Epidermal melanocyte (primary cell): ENCODE measurements around the gene BEGAIN.

ENCODE experiments used
- DNase-seq: peaks from one replicate; pipeline ENCODE4 v3.0.0; 2011; ENCODE audit warnings: low spot score; ENCODE audit not compliant: insufficient read length

Gene BEGAIN

DNA sequence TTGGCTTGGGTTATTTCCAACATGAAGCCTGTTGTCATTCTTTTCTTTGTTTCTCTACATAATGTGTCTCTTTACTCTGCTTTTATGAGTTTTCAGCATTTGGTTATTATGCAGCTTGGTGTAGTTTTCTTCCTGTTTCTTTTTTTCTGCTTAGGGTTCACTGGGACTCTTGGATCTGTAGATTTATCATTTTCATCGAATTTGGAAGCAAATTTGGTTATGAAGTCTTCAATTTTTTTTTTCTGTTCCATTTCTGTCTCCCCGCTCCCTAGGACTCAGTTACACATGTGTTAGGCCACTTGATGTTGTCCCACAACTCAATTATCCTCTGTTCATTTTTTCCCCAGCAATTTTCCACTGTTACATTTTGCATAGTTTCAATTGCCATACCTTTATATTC, 13.8 kb upstream of the BEGAIN start:
- DNase-seq, result no peak

DNA sequence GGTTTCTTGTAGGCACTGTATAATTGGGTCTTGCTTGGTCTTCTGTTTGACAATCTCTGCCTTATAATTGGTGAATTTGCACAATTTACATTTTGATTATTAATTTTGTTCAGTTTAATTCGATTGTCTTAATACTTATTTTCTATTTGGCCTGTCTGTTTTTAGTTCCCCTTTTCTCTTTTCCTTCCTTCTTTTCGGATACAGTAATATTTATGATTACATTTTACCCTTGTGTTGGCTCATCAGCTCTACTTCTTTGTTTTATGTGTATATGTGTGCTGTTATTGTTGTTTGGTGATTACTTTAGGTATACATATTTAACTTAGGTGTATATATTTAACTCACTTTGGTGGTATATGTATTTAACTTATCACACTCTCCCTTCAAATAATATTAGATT, 12.8 kb upstream of the BEGAIN start:
- no peak for DNase-seq

DNA sequence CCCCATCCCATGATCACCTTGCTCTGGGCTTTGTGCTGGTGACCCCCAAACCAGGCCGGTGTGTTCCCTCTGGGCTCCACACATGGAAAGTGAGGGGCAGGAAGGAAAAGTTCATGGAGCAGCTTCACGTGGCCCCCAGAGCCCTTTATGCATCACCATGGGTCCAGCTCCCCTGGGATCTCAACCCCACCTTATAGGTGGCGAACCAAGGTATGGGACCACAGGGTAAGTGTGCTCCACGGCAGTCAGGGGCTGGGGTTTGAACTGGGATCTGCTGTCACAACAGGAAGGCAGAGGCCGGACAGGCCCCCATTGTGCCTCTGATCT, 7.4 kb upstream of the BEGAIN start:
- no peak for DNase-seq

DNA sequence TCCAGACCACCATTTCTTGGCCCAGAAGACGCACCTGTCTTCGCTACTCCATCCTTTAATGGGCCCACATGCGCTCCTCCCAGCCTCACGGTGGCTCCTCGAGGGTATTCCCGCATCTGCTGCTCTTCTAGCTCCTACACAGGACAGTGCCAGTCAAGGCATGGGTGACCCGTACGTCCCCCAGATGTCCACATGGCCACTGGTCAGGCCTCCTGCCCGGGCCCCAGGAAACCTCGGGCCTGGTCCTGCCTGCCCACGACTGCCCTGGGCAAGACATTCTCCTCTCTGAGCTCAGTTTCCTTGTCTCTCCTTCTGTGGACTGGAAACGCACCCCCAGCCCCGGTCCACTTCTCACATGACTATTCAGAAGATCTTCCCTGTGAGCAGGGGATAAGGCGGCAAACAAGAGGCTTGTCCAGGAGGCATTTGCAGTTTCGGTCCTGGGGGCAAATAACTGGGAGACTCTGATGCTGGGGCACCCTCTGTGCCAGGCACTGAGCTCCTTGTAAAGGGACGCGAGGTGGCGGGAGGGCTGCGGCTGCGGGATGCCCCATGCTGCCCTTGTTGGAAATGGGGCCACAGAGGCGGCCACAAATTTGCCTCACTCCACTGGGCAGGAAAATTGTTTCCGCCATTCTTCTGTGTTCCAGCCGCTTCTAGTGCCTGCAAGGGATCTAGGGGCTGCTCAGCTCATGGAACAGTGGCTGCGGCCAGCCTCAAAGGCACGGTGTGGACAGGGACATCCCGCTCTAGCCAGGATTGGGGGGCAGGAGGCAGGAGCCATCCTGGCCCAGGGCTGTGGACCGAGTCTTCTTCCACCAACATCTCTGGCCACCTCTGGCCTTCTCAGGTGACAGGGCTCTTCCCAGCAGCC, 6.8 kb upstream of the BEGAIN start:
- no peak for DNase-seq

DNA sequence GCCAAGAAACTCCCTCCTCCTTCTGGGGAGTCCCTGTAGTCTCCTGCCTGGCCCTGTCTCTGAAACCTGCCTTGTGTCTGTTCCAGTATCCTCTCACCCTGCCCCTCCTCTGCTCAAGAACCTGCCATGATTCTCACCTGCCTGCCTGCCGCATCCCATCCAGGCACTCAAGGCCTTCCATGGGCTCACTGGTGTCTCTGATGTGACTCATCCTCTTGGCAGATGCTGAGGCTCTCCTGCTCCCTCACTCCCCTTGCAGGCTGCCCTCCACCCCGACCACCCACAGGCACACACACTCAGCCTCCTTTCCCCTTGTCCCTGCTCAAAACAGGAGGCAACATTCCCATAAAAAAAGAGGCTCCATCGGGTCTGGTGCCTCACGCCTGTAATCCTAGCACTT, 5.8 kb upstream of the BEGAIN start:
- DNase-seq, result no peak

DNA sequence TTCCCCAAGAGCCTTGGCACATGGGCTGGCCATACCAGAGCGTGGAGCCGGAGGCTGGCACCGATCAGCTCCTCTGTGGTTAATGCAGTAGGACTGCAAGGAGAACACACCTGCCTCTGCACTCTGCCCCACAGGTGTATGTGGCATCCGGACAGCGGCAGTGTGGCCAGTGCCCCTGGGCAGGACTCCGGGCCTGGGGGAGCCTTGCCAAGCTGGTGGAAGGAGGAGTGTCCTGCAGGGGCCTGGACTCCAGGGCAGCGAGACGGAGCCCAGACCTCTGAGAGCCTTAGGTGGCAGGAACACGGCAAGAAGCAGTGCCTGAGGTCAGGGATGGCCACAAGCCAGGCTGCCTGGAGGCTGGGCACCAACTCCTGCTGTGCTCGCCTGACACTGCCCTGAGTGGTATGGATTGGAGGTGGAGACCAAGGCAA, 5.3 kb upstream of the BEGAIN start:
- DNase-seq, result no peak

DNA sequence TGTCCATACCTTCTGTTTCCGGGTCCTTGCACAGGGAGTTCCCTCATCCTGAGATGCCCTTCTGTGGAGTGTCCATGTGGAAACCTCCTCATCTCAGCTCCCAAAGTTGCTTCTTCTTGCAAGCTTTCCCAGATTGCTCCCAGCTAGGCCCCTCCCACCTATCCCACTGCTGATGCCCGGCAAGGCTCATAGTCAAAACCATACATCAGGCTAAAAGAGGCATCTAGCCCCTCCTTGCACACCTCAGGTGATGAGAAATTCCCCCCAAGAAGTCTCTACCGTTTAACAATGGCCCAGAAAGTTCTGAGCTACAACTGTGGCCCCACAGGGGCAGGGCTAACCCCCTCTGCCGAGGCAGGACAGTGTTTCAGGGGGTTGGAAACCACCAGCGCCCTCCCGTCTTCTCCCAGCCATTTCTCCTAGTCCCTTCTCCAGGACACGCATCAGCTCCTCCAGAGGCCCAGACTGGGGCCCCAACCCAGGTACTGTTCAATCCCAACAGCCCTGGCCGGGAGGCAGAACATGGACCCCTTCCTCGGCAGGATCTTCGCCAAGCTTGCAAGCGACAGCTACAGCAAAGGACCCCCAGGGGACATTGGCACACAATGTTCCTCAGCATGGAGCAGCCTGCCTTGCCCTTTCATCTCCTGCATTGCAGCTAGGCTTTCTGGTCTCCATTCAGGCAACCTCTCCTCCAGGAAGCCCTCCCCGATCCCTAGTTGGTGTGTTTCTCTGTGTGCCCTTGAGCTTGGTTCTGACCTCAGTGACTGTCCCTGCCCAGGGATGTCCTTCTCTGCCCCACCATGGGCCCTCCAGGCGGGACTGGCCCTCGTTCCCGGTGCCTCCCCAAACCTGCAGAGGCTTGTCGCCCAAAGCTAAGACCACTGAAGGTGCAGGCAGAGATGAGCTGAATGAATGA, 4.5 kb upstream of the BEGAIN start:
- no peak for DNase-seq

DNA sequence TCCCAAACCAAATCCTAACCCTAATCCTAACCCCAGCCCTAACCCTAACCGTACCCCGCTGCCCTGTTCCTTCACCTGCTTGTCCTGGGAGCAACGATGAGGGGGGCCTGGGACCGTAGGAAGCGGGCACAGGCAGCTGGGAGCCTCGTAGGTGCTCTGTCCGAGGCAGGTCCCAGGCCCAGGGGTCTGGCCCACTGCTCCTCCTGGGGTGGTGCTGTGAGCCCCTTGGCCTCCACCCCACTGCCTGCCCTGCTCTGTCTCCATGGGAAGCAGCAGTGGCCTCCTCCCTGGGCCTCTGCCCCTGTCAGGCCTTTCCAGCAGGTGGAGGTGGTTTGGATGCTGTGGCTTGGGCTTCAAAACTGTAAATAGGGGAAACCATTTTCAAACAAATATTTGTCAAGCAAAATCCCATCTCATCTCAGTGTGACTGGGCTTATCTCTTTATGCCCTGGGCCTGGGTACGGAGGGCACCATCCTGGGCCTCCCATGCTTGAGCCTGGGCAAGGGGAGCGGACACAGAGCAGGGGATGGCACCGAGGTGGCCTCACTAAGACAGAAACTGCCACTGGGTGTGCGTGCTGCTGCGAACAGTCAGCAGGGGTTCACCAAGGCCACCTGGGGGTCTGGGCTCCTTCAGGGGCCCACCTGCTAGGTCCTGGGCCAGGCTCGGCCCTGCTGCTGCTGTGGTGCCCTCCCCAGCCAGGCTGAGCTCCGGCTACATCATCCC, 3.7 kb upstream of the BEGAIN start:
- DNase-seq, result no peak

DNA sequence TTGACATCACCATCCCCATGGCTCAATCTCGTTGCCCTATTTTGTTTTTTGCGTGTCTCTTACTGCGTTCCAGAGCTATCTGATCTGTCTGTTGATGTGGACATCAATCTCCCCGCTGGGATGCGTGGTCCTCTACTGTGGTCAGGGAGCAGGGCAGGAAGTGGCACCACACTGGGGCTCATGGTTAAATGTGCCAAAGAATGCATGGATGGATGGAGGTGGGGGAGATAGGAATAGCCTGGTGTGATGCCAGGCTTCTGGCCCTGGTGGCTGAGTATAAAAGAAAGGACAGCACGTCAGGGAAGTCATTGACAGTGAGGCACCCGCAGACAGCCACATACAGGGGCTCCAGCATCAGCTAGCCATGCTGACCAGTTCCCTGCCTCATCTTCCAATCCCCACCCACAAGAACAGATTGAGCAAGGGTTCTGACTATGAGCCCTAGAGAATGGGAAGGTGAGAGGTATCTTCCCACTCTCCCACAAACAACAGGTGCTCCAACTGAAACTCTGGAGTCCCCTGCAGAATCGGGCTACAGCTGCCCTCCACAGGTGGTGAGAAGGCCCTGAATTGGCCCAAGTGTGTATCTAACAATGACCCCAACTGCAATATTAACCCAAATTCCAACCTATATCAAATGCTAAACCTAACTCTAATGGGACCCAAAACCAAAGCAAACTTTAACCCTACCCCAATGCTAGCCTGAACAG, 2.7 kb upstream of the BEGAIN start:
- DNase-seq, result no peak

DNA sequence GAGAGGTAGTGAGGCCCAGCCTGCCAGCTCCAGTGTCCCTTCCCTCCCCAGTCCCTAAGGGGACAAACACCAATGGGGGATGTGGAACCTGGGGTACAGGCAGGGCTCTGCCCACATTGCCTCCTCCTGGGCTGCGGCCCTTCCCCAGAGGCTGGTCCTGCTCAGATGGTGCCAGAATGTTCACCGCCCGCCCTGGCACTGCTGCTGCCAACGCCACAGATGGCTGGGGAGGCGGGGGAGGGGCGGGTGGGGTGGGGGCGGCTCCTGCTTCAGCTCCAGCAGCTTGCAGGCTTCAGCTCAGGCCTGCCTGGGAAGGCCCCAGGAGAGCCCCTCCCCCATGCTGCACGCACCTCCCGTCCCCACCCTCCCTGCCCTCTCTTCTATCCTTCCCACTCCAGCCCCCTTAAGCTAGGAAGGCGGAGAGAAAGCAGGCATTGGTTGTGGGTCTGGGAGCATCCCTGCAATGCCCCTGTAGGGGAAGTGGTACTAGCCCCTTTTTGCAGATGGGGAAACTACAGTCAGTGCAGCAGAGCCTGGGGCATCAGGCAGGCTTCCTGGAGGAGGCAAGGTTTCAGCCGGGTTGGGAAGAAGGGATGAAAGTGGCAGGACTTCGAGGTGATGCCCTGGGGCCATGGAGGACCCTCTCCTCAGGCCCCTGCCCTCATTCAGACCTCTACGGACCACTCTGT, 2.0 kb upstream of the BEGAIN start:
- no peak for DNase-seq

DNA sequence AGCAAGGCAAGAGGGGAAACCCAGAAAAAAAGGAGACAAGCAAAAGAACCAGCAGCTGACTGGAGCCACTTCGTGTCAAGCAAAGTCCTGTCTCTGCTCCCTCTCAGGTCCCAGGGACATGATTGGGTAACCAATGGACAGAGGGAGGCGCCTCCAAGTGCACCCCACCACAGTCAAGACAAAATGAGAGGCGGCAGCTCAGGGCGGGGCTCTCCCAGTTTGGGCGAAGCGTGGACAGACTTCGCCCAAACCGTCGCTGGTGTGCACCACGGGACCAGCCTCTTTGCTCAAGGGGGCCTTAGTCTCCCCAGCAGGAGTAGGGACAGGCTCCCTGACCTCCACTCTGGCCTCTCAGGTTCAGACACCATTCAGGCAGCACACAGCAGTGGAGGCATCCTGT, 1.5 kb upstream of the BEGAIN start:
- no peak for DNase-seq

DNA sequence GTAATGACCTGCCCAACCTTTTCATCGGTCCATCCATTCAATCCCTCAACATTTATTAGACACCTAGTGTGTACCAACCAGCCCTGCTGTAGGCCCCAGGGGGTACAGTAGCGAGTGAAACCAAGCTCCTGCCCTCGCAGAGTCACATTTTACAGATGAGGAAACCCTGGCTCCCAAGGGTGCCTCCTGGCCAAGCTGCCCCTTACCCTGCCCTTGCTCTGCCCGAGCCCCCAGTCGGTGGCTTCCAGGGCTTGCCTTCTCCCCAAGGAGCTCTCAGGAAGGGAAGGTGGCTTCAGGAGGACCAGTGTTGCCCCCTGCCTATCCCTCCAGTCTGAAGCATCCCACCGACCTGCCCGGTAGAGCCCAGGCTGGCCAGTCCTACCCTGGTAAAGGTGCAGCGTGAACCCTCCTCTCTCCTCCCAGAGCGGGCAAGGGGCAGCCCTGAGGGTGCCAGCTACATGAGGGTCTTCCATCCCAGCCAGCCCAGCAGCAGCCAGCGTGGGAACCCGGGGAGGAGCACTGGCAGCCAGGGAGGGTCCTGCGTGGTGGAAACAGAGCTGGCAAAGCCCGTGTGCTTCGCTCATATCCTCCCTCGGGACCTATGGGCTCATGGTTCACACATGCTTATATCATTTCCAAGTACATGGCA, 670 bp upstream of the BEGAIN start:
- no peak for DNase-seq

DNA sequence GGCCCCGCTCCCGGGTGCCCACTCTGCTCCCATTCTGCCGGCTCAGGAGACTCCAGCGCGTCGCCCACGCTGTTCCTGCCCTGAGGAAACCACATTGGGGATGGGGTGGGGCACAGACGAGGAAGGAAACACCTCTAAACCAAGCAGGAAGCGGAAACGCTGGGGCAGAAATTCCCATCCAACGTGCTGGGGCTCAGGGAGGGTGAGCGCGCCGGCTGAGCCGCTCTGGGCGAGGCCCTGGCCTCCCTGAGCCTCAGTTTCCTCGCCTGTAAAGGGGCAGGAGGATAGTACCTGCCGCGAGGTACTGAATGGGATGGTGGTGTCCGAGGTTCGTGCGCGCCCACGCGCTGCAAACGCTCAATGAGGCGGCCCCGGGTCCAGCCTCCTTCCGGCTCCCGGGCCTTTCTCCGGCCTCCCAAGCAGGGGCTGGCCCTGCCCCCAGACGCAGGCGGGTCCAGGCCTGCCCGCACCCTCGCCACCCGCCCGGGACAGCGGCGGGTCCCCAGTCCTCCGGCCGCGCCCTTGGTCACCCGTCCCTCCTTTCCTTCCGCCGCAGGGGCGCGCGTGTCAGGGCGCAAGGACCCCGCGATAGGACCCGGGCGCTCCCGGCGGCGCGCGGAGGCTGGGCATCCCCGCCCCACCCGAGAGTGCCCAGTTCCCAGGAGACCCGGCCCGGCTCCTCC, 673 bp downstream of the BEGAIN start:
- DNase-seq, result no peak

DNA sequence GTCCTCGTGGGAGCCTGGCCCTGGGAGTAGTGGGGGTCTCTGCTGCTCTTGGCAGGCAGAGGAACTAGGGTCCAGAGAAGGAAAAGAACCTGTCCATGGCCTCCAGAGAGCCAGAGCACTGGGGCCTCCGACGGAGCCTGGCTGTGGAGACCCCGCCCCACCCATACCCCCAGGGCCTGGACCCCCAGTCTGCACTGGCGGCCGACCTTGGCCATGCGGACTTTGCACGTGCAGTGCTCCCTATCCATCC, 1.1 kb downstream of the BEGAIN start:
- DNase-seq, result no peak

DNA sequence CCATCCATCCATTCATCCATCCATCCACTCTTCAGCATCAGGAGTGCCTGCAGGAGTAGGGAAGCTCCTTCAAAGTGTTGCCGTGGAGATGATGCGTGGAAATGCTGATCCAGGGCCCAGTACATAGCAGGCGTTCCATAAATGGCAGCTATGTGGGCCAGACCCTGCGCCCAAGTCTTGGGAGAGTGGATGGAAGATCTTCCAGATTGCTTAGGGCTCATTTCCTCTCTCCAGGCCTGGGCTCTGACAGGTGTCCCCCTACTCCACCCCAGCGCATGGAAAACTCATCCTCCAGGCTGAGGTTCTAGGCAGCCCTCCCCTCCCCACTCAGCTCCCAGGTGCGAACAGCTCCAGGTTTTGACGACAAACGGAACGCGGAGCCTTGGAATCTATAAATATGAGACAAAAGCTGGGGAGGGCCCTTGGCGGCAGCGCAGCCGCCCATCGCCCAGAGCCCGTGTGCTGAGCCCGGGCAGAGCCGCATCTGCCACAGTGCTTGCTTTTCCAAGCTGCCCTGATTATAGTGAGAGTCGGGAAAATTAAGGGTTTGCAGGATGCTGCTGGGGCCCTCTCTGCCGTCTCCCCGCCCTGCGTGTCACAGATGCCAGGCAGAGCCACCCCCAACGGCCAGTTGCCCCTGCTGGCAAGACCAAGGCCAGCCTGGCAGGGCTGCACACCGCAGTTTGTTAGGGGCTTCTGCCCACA, 1.6 kb downstream of the BEGAIN start:
- no peak for DNase-seq

DNA sequence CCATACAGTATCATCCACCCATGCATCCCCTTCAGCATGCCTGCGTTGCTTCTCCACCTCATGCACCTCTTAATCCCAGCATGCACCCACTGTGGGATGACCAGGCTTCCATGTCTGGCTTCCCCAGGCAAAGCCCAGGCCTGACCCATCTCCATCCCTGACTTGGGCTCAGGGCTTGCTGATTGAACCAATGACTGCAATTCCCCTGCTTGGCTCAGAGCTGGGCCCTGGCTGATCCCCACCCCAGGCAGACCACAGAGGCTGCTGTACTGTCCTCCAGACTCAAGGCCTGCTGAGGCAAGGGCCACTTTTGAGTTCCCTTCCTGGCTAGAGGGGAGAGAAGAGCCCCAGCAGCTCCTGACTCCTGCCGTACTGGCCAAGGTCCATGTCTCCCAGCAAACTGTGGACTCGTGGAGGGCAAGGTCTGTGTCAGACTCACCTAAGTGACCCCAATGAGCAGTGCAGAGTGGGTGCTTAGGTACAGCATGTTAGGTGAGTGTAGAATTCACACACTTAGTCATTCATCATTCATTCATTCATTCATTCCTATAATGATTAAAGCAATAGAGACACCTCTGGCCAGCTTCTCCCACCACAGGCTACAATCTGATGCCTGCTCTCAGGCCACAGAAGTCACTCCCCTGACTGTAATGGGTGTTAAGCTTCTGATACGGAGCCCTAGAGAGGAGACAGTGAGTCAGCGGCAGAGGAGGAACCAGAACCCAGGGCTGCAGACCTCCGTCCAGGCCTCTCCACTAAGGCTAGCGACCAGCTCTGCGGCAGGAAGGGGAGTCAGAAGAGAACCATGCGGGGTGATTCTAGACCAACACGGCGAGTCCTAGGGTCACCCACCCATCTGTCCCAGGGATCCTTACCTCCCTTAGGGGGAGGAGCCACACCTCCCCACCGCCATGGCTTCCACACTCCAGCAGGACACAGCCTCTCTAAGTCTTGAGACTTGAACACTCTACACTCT, 2.9 kb downstream of the BEGAIN start:
- DNase-seq, result no peak

DNA sequence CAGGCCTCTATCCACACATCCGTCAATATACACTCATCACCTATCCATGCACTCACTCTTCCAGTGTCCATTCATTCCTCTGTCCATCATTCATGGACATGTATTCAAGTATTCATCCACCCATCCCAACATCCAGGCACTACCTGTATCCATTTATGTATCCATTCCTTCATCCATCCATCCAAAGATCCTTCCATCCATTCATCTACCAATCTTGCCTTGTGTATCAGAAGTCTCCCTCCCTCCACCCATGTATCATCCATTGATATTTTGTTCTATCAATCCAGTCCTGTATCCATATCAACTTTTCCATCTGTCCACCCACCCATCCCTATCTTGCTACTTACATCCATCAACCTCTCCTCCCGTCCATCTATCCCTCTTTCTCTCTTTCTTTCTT, 4.0 kb downstream of the BEGAIN start:
- DNase-seq, result no peak

DNA sequence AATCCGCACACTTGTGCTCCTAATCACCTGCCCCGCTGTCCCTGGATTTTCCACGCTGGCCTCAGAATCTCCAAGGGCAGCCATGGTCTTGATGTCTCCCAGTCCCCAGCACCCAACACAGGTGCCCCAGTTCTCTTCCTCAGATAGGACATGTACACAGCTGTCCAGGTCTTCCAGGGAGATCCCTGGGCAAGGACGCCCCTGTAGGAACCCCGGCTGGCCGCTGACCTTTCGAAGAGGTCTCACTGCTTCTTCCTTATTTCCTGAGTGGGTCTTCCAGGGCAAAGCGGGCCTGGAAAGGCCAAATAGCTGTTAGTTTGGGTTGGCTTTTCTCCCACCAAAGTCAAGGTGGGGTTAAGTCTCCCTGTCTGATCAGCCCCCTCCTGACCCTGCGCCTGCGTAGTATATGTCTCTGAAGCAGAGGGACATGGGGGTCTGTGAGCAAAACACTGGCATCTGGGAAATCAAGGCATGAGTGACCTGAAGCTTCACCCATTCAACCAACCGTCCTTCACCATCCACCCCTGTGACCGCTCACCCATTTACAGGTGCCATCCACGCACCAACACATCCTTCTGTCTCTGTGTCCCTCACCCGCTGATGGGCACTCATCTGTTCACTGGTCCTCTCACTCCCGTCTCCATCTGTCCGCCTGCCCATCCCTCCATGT, 4.6 kb downstream of the BEGAIN start:
- no peak for DNase-seq
